ENCODE data around the gene VANGL2. TPM values are rescaled to one million over a fixed set of nuclear protein-coding genes. Genes with fewer than 3 reads are reported as not detected.

VANGL2 gene
- total and polyA plus RNA-seq, 9 of the 15 experiments (the other 6 are each of a cell fraction or from before 2014, with no cell fraction given): 0.28 to 4.0 (median 0.98) TPM

GRCh38 chr1:160375788-160376524 lies 24.4 kb upstream of the VANGL2 start (continued):
- peak in 1 of 2 experiments; percentile 55; a peak in 1 of 4 replicates for TF ChIP-seq ZNF639 (CRISPR knock-in tag; conservative IDR thresholded peaks at IDR 0.05 in 1 of 2, IDR thresholded peaks at IDR 0.05 in 1 of 2)
- peak; percentile 33; the same call in 1 of the 2 replicates for TF ChIP-seq ARID1B (IDR thresholded peaks at IDR 0.05)
- no peak for TF ChIP-seq ZNF551 (CRISPR knock-in tag; IDR thresholded peaks at IDR 0.05)
- TF ChIP-seq THAP7 (CRISPR knock-in tag; IDR thresholded peaks at IDR 0.05): no peak
- TF ChIP-seq GABPB1 (CRISPR knock-in tag; IDR thresholded peaks at IDR 0.05): peak; percentile 52; the same call in 1 of the 2 replicates
- 0 out of 4 replicates have a peak, but pooled peaks of 1 of the 2 experiments have one; percentile 18 for TF ChIP-seq HDAC1 (IDR thresholded peaks at IDR 0.05)
- peak; percentile 51; the same call in 1 of the 2 replicates for TF ChIP-seq FOSL1 (tag; conservative IDR thresholded peaks at IDR 0.05)
- TF ChIP-seq ZBTB1 (CRISPR knock-in tag; IDR thresholded peaks at IDR 0.05; ENCODE audit: borderline replicate concordance, low read depth): 0 out of 2 replicates have a peak, but pooled peaks have one; percentile 17
- peak; percentile 71; the same call in 1 of the 2 replicates for TF ChIP-seq BACH1 (tag; IDR thresholded peaks at IDR 0.05)
- TF ChIP-seq BRD9 (IDR thresholded peaks at IDR 0.05; ENCODE audit: low read depth, partially characterized antibody): peak; percentile 86
- TF ChIP-seq ETV5 (CRISPR knock-in tag; IDR thresholded peaks at IDR 0.05; ENCODE audit: low read depth): 0 out of 2 replicates have a peak, but pooled peaks have one; percentile 28
- TF ChIP-seq IRF1 (CRISPR knock-in tag; IDR thresholded peaks at IDR 0.05; ENCODE audit: borderline replicate concordance): no peak
- no peak for TF ChIP-seq ZNF347 (CRISPR knock-in tag; IDR thresholded peaks at IDR 0.05; ENCODE audit: low read depth)
- TF ChIP-seq NFIX (CRISPR knock-in tag; IDR thresholded peaks at IDR 0.05; ENCODE audit: low read depth): no peak
- no peak for TF ChIP-seq E2F5 (CRISPR knock-in tag; IDR thresholded peaks at IDR 0.05)
- TF ChIP-seq TCF7L2 (IDR thresholded peaks at IDR 0.05; ENCODE audit: low read depth, low read length): no peak
- TF ChIP-seq KAT7 (CRISPR knock-in tag; IDR thresholded peaks at IDR 0.05; ENCODE audit: borderline replicate concordance): 0 out of 2 replicates have a peak, but pooled peaks have one; percentile 67
- TF ChIP-seq, protein P1, sequence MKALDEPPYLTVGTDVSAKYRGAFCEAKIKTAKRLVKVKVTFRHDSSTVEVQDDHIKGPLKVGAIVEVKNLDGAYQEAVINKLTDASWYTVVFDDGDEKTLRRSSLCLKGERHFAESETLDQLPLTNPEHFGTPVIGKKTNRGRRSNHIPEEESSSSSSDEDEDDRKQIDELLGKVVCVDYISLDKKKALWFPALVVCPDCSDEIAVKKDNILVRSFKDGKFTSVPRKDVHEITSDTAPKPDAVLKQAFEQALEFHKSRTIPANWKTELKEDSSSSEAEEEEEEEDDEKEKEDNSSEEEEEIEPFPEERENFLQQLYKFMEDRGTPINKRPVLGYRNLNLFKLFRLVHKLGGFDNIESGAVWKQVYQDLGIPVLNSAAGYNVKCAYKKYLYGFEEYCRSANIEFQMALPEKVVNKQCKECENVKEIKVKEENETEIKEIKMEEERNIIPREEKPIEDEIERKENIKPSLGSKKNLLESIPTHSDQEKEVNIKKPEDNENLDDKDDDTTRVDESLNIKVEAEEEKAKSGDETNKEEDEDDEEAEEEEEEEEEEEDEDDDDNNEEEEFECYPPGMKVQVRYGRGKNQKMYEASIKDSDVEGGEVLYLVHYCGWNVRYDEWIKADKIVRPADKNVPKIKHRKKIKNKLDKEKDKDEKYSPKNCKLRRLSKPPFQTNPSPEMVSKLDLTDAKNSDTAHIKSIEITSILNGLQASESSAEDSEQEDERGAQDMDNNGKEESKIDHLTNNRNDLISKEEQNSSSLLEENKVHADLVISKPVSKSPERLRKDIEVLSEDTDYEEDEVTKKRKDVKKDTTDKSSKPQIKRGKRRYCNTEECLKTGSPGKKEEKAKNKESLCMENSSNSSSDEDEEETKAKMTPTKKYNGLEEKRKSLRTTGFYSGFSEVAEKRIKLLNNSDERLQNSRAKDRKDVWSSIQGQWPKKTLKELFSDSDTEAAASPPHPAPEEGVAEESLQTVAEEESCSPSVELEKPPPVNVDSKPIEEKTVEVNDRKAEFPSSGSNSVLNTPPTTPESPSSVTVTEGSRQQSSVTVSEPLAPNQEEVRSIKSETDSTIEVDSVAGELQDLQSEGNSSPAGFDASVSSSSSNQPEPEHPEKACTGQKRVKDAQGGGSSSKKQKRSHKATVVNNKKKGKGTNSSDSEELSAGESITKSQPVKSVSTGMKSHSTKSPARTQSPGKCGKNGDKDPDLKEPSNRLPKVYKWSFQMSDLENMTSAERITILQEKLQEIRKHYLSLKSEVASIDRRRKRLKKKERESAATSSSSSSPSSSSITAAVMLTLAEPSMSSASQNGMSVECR (CRISPR knock-in tag; IDR thresholded peaks at IDR 0.05): peak; percentile 49; the same call in 1 of the 2 replicates

All from K562 (cell line).